Stimulated activated CD4-positive, alpha-beta T cell treated with anti-CD3 and anti-CD28 coated beads, Interleukin-12 subunit alpha, Interleukin-12 subunit beta, amount 100 ng/mL, for 24 hours (primary cell): ENCODE measurements around the gene RNF32.
"Not testable (repeated sequence)": the region's sequence is repeated elsewhere in the genome, so short reads cannot be mapped to it uniquely, and the experiment has no call there.

Experiments used
- DNase-seq, 2 experiments: peaks; one replicate each; pipeline ENCODE4 v3.0.0-alpha.2; 2020; ENCODE audit warnings: low read depth in 2 of 2

The RNF32 gene

DNA sequence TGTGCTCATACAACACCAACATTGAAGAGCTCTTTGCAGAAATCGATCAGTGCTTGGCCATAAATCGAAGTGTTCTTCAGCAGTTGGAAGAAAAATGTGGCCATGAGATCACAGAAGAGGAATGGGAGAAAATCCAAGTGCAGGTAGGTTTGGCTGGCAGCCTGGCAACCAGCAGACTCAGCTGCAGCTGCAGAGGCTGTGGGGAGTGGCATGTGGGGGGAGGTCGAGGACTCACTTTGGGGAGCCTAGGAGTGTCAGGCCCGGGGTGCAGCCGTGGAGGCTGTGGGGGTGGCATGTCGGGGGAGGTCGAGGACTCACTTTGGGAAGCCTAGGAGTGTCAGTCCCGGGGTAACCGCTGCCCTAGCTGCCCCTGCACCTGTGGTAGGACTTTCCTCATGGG is 35.1 kb downstream of the RNF32 start:
- no peak for DNase-seq

GRCh38 chr7:156676263-156676662 is 35.7 kb downstream of the RNF32 start:
- no peak for DNase-seq

DNA sequence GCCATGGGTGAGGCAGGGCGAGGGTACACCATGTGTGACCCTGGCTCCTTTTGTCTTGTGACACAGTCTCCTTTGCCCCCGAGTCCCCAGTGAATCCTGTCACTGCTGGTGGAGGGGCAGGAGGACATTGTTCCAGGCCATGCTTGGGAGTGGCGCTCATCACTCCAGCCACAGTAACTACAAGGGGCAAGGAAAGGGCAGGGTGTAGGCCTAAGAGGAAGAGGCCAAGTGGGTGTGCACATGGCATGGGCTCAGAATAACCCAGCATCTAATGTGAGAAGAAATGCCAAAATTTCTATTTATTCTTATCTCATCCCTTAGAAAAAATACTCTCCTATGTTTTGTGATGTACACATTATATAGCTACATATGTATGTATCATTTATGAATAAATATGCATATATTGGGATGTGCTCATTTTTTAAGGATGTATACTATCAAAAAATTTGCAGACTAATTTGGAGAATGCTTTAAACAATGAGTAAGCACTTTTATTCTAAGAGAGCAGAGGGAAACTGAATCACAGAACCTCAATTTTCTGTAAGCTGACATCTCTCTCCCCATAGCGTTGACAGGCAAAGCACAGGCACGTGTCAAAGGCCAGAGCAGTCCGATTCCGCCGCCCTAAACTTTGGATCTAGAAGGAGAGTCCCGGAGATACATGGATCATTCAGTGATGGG is 36.9 kb downstream of the RNF32 start:
- DNase-seq, result no peak

DNA sequence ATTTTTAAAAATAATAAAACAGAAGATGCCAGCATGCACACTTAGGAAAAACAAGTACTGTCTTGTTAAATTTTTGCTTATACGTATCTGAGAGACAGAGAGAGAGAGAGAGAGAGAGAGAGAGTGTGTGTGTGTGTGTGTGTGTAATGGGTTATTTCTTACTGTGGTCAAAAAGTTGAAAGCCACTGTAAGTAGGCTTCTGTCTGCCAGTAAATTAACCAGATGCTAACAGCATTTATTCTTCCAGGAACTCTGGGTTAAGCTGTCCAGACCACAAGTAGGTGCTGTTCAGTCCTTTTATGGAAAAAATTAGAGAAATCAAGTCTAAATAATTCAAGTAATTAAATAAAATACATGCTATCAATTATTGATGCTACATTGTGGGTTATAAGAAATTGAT is 39.7 kb downstream of the RNF32 start:
- DNase-seq, result no peak

GRCh38 chr7:156682928-156683327 is 42.4 kb downstream of the RNF32 start:
- no peak for DNase-seq

DNA sequence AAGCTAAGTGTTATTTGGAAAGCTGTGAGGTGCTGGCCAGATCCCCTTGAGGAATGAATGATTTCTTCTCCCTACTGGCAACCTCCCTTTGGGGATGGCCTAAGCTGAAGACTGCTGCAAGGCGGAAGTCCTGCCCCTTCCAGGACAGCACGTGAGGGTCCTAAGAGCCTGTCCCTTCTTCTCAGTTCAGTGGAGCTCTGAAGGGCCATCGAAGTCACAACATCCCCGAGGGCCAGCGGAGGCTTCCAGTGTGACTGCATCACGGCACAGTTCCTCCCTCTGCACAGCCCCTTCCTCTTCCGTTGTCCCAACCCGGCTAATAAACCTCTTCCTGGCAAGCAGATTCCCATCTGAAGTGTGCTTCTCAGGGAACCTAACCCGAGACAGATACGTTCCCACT is 43.7 kb downstream of the RNF32 start:
- no peak for DNase-seq

GRCh38 chr7:156684661-156685060 is 44.1 kb downstream of the RNF32 start:
- DNase-seq, result no peak

DNA sequence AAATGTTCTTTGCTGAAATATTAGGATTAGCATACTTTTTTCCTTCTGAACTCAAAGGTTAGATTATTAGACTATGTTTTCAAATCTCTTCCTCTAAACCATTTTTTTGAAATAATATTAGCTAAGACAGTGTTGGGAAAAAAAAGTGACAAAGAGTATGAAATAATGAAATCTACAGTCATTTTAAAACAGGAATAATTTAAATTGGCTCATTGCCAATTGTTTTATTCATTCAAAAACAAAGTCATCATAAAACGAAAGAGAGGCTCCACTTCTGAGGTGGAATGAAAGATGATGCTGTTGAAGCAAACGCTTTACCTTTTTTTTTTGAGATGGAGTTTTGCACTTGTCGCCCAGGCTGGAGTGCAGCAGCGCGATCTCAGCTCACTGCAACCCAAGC is 51.2 kb downstream of the RNF32 start:
- no peak for DNase-seq

GRCh38 chr7:156692849-156693248 is 52.3 kb downstream of the RNF32 start:
- no peak for DNase-seq

- DNase-seq, result no peak
Measured at GRCh38 chr7:156693627-156694026, 53.1 kb downstream of the RNF32 start.

DNA sequence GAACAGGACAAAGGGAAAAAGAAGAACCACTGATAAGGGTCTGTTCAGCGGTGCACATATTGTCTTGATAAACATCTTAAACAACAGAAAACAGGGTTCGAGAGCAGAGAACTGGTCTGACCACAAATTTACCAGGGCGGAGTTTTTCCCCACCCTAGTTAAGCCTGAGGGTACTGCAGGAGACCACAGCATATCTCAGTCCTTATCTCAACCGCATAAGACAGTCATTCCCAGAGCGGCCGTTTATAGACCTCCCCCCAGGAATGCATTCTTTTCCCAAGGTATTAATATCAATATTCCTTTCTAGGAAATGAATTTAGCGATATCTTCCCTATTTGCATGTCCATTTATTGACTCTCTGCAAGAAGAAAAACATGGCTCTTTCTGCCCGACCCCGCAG is 56.7 kb downstream of the RNF32 start:
- DNase-seq, result not testable (repeated sequence)

GRCh38 chr7:156698512-156698911 is 57.9 kb downstream of the RNF32 start:
- DNase-seq, result not testable (repeated sequence)

DNA sequence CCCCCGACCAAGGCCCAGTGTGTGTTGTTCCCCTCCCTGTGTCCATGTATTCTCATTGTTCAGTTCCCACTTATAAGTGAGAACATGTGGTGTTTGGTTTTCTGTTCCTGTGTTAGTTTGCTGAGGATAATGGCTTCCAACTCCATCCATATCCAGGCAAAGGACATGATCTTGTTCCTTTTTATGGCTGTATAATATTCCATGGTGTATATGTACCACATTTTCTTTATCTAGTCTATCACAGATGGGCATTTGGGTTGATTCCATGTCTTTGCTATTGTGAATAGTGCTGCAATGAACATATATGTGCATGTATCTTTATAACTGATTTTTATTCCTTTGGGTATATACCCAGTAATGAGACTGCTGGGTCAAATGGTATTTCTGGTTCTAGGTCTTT is 61.2 kb downstream of the RNF32 start:
- DNase-seq, result not testable (repeated sequence)

DNA sequence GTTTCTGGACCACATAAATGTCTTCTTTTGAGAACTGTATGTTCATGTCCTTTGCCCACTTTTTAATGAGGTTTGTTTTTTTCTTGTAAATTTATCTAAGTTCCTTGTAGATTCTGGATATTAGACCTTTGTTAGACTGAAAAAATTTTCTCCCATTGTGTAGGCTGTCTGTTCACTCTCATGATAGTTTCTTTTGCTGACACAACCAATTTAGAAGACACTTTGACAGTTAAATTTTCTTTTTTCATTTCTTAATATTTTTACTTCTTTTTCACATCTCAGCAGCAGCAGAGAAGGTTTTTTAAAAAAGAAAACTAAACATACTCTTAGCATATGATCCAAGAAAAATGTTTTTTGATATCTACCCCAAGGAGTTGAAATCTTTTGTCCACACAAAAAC is 61.8 kb downstream of the RNF32 start:
- no peak for DNase-seq

- DNase-seq, result no peak
Measured at GRCh38 chr7:156703209-156703608, 62.6 kb downstream of the RNF32 start.

- no peak for DNase-seq
Measured at GRCh38 chr7:156703773-156704482, 63.4 kb downstream of the RNF32 start.

- no peak for DNase-seq
Measured at GRCh38 chr7:156722043-156722826, 81.7 kb downstream of the RNF32 start.

- no peak for DNase-seq
Measured at GRCh38 chr7:156725073-156725472, 84.5 kb downstream of the RNF32 start.

DNA sequence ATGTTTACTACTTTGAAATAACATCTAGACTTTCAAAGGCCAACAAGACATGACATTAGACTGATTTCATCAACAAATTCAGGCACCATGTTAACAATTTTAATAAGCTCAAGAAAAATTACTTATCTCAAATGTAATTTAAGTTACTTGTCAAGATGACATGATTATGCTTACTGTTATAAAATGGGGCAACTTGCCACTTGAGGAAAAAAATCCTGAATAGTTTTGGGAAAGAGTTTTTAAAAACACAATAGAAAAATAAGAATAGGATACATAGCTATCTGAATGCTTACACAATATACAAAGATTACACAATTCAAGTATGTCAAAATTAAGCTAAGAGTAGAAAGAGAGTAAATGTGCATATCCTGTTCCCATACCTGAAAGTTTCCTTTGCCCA is 85.4 kb downstream of the RNF32 start:
- DNase-seq, result no peak
